ENCODE measurements around the gene SH3BP4.

Gene SH3BP4

DNA sequence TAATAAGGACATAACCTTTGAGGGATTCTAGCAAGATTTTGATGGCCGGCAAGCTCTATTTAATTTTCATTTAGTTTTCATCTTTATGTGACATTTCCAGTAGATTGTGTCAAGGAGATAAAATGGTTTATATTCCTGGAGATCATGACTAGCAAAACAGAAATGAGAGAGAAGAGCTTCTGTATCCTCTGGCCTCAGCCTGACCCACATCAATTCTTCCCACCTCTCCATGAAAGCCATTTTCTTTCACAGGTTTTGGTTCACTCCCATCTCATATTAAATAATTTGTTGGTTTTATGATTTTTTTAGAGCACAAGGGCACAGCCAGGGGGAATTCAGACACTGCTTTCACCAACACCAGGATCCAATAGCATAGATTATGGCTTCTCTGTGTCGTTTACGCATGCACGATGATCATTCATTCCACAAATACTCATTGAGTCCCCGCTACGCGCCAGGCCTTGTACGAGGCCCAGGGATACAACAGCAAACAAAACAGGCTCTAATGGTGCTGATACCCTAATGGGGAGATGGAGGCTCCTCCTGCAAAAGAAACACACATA, 85.9 kb downstream of the SH3BP4 start:
- no peak for DNase-seq

DNA sequence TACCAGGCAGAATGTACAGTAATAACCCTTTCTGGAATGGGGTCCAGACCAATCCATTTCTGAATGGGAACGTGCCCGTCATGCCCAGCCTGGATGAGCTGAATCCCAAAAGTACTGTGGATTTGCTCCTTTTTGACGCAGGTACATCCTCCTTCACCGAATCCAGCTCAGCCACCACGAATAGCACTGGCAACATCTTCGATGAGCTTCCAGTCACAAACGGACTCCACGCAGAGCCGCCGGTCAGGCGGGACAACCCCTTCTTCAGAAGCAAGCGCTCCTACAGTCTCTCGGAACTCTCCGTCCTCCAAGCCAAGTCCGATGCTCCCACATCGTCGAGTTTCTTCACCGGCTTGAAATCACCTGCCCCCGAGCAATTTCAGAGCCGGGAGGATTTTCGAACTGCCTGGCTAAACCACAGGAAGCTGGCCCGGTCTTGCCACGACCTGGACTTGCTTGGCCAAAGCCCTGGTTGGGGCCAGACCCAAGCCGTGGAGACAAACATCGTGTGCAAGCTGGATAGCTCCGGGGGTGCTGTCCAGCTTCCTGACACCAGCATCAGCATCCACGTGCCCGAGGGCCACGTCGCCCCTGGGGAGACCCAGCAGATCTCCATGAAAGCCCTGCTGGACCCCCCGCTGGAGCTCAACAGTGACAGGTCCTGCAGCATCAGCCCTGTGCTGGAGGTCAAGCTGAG, 89.6 kb downstream of the SH3BP4 start:
- DNase-seq, result no peak

GRCh38 chr2:235041918-235042575, 90.2 kb downstream of the SH3BP4 start:
- DNase-seq, result no peak

DNA sequence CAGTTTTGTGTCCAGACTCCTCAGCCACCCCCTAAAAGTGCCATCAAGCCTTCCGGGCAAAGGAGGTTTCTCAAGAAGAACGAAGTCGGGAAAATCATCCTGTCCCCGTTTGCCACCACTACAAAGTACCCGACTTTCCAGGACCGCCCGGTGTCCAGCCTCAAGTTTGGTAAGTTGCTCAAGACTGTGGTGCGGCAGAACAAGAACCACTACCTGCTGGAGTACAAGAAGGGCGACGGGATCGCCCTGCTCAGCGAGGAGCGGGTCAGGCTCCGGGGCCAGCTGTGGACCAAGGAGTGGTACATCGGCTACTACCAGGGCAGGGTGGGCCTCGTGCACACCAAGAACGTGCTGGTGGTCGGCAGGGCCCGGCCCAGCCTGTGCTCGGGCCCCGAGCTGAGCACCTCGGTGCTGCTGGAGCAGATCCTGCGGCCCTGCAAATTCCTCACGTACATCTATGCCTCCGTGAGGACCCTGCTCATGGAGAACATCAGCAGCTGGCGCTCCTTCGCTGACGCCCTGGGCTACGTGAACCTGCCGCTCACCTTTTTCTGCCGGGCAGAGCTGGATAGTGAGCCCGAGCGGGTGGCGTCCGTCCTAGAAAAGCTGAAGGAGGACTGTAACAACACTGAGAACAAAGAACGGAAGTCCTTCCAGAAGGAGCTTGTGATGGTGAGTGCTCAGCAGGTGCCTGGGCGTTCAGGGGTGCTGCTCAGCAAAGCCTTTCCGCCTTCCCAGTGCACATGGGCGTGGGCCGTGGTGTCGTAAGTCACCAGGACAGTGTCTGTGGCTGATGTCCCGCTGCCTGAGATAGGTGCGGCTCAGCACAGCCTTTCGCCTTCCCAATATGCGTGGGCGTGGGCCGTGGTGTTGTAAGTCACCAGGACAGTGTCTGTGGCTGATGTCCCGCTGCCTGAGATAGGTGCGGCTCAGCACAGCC, 91.0 kb downstream of the SH3BP4 start:
- DNase-seq, result no peak

DNA sequence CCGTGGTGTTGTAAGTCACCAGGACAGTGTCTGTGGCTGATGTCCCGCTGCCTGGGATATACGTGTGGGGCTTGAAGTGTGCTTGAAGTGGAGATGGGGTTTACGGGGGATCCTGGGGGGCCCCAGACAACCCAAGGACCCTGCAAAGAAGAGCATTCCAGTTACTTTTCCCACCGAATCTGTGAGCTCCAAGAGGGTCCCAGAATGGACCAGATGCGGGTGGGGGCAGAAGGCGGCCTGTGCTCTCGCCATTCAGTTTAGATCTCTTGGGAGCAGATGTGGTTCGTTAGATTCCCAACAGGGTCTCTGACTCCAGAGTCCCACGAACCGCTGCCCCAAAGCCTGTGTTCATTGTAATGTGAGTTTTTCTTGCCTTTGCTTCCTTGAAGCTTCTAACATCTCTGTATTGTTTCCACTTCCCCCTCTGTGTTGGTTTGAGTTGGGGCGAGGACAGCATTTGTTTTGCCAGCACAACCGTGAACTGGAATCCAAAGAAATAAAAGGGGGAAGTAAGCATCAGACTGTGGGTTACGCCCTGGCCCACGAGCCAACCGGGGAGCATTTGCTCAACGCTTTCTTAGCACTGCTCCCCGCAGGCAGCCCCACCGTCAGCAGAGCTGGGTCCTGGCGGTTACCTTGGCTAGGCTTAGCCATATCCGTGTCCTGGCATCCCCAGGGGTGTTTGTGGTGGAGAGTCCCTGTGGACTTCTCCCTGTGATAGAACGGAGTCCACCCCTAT, 92.1 kb downstream of the SH3BP4 start:
- DNase-seq, result peak in 1 of 51 donors; percentile 18

DNA sequence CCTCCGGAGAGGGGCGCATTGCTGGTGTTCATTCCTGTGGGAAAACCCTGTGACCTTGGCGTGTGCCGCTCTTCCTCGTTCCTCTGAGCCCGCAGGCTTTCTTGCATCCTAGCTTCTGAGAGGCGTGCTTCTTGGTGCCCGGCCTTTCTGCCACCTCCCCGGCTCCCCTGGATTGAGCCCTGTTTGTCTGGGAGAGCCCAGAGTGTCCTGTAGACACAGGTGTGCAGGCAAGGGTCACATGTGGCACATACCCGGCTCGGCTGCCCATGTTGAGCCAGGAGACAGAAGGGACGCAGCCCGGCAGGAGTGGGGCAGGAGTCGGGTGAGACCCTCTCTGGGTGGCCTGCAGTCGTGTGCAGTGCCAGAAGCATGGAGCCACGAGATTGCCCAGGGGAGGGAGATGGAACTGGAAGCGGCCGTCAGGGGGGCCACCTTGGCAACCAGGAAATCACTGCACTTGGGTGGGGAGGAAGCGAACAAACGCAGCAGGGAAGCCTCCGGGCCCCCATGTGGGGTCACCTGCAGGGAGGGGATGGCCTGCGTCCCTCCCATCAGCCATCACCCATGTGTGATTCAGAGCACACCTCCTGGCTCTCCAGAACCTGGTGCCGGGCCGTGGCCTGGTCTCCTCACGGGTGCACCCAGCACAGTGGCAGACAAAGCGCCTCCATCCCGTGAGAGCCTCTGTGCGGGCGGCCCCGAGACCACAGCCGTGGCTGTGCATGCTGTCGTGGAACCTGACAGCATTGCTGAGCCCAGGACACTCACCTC, 92.9 kb downstream of the SH3BP4 start:
- no peak for DNase-seq

GRCh38 chr2:235045336-235045972, 93.6 kb downstream of the SH3BP4 start:
- DNase-seq, result no peak

DNA sequence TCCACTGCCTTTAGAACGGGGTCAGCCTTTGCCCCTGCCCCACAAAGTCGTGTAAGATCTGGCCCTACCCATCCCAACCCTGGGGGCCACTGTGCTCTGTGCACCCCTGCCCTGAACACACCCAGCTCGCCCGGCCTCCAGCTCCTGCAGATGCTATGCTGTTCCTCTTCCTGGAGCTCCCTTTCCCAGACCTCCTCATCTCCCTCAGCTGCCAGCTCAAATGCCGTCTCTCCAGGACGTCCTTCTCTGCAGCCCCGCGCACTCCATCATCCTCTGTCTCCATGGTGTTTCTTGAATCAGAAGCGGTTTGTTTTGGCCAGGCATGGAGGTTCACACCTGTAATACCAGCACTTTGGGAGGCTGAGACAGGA, 94.1 kb downstream of the SH3BP4 start:
- no peak for DNase-seq

- no peak for DNase-seq
Observed at GRCh38 chr2:235046589-235046988, 94.8 kb downstream of the SH3BP4 start.

DNA sequence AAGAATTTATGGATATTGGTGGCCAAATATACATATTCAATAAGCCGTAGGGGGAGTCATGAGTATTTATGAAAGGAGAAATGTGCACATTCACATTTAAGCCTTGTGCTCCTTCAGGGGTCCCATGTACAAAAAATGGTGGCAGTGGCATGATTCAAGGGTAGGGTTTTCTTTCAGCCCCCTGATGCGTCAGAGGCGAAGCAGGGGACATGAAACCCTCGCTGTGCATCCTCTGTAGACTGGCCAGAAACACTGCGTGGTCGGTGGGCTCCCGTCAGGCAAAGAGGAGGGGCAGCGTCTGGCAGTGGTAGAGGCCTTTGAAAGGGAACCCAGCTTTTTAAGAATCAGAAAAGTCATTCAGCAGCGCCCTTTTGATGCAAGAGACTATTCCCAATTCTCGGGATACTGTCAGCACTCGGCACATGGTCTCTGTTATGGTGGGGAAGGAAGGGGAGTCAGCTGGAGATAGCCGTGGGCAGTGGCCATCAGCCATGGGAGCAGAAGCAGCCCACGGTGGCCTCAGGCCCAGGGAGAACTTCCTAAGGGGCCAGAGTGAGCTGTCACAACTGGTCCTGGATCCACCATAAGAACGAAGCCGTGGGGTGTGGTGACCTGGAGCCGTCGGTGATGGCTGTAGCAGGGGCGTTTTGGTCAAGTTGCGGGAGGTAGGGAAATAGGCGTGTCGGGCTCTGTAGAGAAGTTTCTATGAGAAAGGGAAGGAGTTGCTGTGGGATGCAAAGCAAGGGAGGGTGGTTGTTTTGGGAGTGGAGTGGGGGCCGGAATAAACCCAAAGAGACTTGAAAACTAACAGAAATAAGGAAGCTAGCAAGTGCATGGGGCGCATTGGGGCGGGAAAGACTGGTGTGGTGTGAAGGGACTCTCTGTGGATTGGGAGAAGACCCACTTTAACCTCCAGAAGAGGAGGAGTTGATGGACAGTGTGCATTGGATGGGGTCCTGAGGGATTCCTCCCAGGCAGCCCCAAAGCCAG, 95.6 kb downstream of the SH3BP4 start:
- no peak for DNase-seq

DNA sequence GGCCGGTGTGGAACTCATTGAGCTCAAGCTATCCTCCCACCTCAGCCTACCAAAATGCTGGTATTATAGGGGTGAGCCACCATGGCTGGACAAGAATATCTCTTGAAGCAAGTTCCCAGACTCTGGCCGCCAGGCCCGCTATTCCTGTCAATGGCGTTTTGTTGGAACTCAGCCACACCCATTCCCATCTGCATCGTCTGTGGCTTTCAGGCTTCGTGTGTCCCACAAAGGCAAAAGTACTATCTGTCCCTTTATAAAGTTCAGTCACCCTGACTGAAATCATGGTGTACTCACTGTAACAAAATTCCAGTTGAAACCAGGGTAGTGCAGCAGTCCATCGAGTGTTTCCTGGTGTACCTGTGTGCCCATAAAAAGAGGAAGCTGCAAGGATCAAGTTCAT, 96.7 kb downstream of the SH3BP4 start:
- peak in 2 of 51 donors; percentile 15 for DNase-seq

DNA sequence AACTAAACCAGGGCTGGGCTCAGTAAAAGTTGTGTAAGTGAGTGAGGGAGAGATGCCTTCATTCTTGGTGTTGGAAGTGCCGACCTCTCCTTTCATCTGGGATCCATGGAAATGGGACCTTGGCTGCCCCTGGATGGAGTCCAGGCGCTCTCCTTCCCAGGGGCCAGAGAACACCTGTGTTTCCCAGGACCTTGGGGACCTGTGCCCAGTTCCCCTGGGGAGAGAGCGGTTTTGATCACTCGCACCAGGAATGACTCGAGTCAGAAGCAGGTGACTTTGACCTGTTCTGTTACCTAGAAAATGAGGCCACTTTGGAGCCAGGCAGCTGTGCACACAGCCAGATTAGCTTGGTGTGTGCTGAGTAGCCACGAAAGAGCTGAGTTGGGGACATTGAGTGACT, 97.3 kb downstream of the SH3BP4 start:
- DNase-seq, result no peak

- no peak for DNase-seq
Observed at GRCh38 chr2:235049719-235050118, 97.9 kb downstream of the SH3BP4 start.

- peak in 49 of 51 donors; percentile 18 to 92 (median 76) for DNase-seq
Observed at GRCh38 chr2:235050980-235051351, 99.1 kb downstream of the SH3BP4 start.

DNA sequence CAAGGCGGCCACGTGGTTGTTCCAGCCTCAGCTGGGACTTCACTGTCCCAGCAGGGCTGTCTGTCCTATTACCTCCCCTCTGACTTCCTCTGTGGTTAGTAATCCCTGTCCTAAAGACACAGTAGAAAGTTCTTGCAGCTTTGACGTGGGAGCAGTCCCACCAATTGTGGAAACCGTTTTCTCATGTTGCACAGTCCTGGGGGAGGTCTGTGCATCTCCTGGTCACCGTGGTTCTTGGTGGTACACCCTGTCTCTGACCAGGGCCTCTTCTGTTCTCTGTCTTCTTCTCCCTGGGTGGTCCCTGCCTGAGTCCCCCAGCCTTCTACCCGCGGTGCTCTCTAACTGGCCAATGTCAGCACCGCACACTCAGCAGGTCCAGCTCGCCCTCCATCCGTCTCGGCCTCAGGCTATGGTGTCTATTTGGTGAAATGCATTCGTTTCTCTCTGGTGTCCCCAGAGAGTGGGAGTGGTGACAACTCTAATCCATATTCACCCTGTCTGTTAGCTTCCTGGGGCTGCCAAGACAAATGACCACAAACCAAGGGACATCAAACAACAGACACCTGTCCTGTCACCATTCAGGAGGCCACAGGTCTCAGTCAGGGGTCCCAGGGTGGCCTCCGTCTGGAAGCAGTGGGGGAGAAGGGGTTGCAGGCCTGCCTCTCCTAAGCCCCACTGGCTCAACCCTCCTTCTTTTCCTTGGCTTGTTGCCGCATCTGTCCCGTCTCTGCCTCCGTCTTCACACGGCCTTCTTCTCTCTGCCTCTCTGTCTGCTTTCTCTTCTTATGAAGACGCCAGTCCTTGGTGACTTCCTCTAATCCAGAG, 99.8 kb downstream of the SH3BP4 start:
- DNase-seq, result no peak

GRCh38 chr2:235052514-235053354, 100.9 kb downstream of the SH3BP4 start:
- no peak for DNase-seq

DNA sequence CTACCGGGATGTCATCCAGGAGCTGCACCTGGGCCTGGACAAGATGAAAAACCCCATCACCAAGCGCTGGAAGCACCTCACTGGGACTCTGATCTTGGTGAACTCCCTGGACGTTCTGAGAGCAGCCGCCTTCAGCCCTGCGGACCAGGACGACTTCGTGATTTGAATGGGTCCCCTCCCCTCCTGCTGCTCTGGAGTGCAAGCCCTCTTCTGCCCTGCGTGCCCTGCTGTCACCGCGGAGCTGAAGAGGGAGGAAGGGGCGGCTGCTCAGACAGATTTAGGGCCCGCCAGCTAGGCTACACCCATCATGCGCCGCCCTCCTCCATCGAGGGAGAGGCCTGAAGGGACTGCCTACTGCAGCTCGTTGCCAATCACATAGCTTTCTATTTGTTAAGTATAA, 101.8 kb downstream of the SH3BP4 start:
- DNase-seq, result no peak
